ENCODE data around the gene MYO3B. TPM values are rescaled to one million over a fixed set of nuclear protein-coding genes. Genes with fewer than 3 reads are reported as not detected.

The MYO3B gene
- total RNA-seq, 1 experiment from 2014 or later, result 0.63 TPM

- no peak overlapping the region for H2BK12ac ChIP-seq (ENCODE audit: insufficient read length, low read depth, low read length)
- Mint-ChIP-seq H3K4me1 (peaks cover 20 to 25% of the 10 kb centered on the region in 2 experiments), H3K36me3 (ENCODE audit: insufficient read depth in 1 of 3, low read depth in 3 of 3) (no peaks in the 10 kb centered on the region; a peak in 2 of 7 replicates), H3K27me3 (ENCODE audit: low read depth) (no peaks in the 10 kb centered on the region), H3K9me3 (no peaks in the 10 kb centered on the region), H3K27ac (no peak overlapping the region), H3K4me3 (no peak overlapping the region)
- H3K27ac ChIP-seq (ENCODE audit: insufficient read length, low read depth, low read length), result no peak overlapping the region
- no peak overlapping the region for H3K14ac ChIP-seq (ENCODE audit: insufficient read depth, low read length)
- no peaks in the 10 kb centered on the region for H3K27me3 ChIP-seq (ENCODE audit: insufficient read depth, low read length)
- no peak overlapping the region for H2AFZ ChIP-seq (ENCODE audit: low read length)
- H2BK20ac ChIP-seq (ENCODE audit: low read depth, low read length, poor library complexity, severe bottlenecking), result no peak overlapping the region
- no peak overlapping the region for H3K4me2 ChIP-seq (ENCODE audit: insufficient read depth, insufficient read length, low read length)
- WGBS (ENCODE audit: extremely low coverage, insufficient read length, low lambda C conversion rate), result no CpG with 5 or more reads among the region's 2 CpGs
- no peak overlapping the region for H2AK5ac ChIP-seq (ENCODE audit: insufficient read length, low read length)
- no peaks in the 10 kb centered on the region for H4K20me1 ChIP-seq (ENCODE audit: control insufficient read depth, insufficient read depth, insufficient read length)
- H3K4ac ChIP-seq (ENCODE audit: low read depth, low read length), result no peak overlapping the region
- no peaks in the 10 kb centered on the region for H3K23me2 ChIP-seq (ENCODE audit: insufficient read length, low read depth, low read length, poor library complexity, severe bottlenecking)
- no peak overlapping the region for H4K5ac ChIP-seq (ENCODE audit: insufficient read length, low read depth, low read length)
- H2BK5ac ChIP-seq (ENCODE audit: insufficient read length, low read length), result no peak overlapping the region
- no peak overlapping the region for H3K9ac ChIP-seq (ENCODE audit: extremely low read depth, insufficient read length, low read length)
- H4K8ac ChIP-seq (replicated peaks; ENCODE audit: insufficient read length, low read depth, low read length), result no peak overlapping the region
- no peak overlapping the region for H3K56ac ChIP-seq (ENCODE audit: insufficient read length, low read depth, low read length)
- no peaks in the 10 kb centered on the region for H3K9me3 ChIP-seq (ENCODE audit: control insufficient read depth, low read depth, low read length)
- no peak overlapping the region for H2BK15ac ChIP-seq (ENCODE audit: low read depth, low read length)
- DNase-seq, result no peak
- H3T11ph ChIP-seq (ENCODE audit: low read length), result no peak overlapping the region
- no peak overlapping the region for H3K23ac ChIP-seq (ENCODE audit: insufficient read length, low read depth, low read length)
- no peaks in the 10 kb centered on the region for H3K79me1 ChIP-seq (ENCODE audit: insufficient read depth, low read depth, low read length, poor library complexity, severe bottlenecking)
- no peak overlapping the region for H3K18ac ChIP-seq (ENCODE audit: insufficient read length, low read depth, low read length)
- no peak overlapping the region for H4K91ac ChIP-seq (ENCODE audit: insufficient read length, low read depth, low read length)
- H3K4me1 ChIP-seq (ENCODE audit: insufficient read depth, low read length), result peaks cover 5% of the 10 kb centered on the region
- no peak overlapping the region for H2BK120ac ChIP-seq (ENCODE audit: low read depth, low read length, poor library complexity, severe bottlenecking)
- no peaks in the 10 kb centered on the region for H3K79me2 ChIP-seq (ENCODE audit: insufficient read depth, low read length)
- TF ChIP-seq, protein P1, sequence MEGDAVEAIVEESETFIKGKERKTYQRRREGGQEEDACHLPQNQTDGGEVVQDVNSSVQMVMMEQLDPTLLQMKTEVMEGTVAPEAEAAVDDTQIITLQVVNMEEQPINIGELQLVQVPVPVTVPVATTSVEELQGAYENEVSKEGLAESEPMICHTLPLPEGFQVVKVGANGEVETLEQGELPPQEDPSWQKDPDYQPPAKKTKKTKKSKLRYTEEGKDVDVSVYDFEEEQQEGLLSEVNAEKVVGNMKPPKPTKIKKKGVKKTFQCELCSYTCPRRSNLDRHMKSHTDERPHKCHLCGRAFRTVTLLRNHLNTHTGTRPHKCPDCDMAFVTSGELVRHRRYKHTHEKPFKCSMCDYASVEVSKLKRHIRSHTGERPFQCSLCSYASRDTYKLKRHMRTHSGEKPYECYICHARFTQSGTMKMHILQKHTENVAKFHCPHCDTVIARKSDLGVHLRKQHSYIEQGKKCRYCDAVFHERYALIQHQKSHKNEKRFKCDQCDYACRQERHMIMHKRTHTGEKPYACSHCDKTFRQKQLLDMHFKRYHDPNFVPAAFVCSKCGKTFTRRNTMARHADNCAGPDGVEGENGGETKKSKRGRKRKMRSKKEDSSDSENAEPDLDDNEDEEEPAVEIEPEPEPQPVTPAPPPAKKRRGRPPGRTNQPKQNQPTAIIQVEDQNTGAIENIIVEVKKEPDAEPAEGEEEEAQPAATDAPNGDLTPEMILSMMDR (conservative IDR thresholded peaks at IDR 0.05), result no peak
These were observed 12.8 kb upstream of the MYO3B start for GRCh38 chr2:170165129-170165528.

Data from H9 (cell line).